Tibial nerve (tissue), 4 donors: ENCODE results near the gene IKBKE. TPM values are rescaled to one million over a fixed set of nuclear protein-coding genes. Genes with fewer than 3 reads are reported as not detected.
A peak's percentile ranks its signal among the peaks of the same experiment; 100 is the strongest.

Source experiments
- DNase-seq, 2 donors: peaks; one replicate each; pipeline ENCODE4 v3.0.0-alpha.2; 2019; ENCODE audit warnings: low spot score in 2 of 2
- H3K27ac ChIP-seq, 4 donors: fragments of 200-600 bp; sonication (generic) in 3 of 4; one replicate each; pipeline ENCODE4 v1.5.1; 2017 to 2019; ENCODE audit warnings: mild to moderate bottlenecking in 1 of 4
- H3K27me3 ChIP-seq, 2 donors: fragments of 200-600 bp; sonication (generic) in 1 of 2; one replicate each; pipeline versions ENCODE4 v1.5.1 to v1.6.0; 2017 to 2019
- H3K36me3 ChIP-seq, 3 donors: fragments of 200-600 bp; sonication (generic); one replicate each; pipeline ENCODE4 v1.5.1; 2018 to 2019
- H3K4me1 ChIP-seq, 4 donors: fragments of 200-600 bp; sonication (generic) in 3 of 4; one replicate each; pipeline ENCODE4 v1.5.1; 2017 to 2019
- H3K4me3 ChIP-seq, 4 donors: fragments of 200-600 bp; sonication (generic) in 3 of 4; one replicate each; pipeline ENCODE4 v1.5.1; 2017 to 2019; ENCODE audit warnings: mild to moderate bottlenecking in 1 of 4, moderate library complexity in 1 of 4
- H3K9me3 ChIP-seq, 4 donors: fragments of 200-600 bp; sonication (generic) in 3 of 4; one replicate each; pipeline ENCODE4 v1.5.1; 2017 to 2019
- CTCF ChIP-seq, 5 experiments: fragments of 200-600 bp in 3 of 5; fragments of 450-650 bp in 2 of 5; sonication (generic) in 3 of 5; IDR thresholded peaks; one replicate each; pipeline ENCODE4 v1.5.1; 2016 to 2019; ENCODE audit warnings: antibody characterized with exemption in 5 of 5, mild to moderate bottlenecking in 3 of 5, moderate library complexity in 2 of 5
- EP300 ChIP-seq, 2 donors: sonication (generic); formaldehyde crosslinking; IDR thresholded peaks; one replicate each; pipeline ENCODE4 v1.6.1; 2017; ENCODE audit warnings: antibody characterized with exemption in 2 of 2, mild to moderate bottlenecking in 1 of 2
- POLR2A ChIP-seq, 2 donors: fragments of 450-650 bp; IDR thresholded peaks; one replicate each; pipeline ENCODE4 v1.6.1; 2017; ENCODE audit warnings: antibody characterized with exemption in 2 of 2, mild to moderate bottlenecking in 2 of 2, moderate library complexity in 2 of 2
- WGBS, 2 donors: methylation state at CpG; one replicate each; pipeline ENCODE4 v1.1.5; 2018; 5-methylcytosine and 5-hydroxymethylcytosine counted together
- total RNA-seq, 4 donors: library from RNA; depleted of rRNA; stranded (reverse); fragments of >200 nt; gene quantifications; one replicate each; pipeline ENCODE4 v1.1.0, GENCODE V29; 2016

IKBKE gene
- total RNA-seq, 4 donors from 2014 or later = 1.5 to 18.0 (median 3.7) TPM

DNA sequence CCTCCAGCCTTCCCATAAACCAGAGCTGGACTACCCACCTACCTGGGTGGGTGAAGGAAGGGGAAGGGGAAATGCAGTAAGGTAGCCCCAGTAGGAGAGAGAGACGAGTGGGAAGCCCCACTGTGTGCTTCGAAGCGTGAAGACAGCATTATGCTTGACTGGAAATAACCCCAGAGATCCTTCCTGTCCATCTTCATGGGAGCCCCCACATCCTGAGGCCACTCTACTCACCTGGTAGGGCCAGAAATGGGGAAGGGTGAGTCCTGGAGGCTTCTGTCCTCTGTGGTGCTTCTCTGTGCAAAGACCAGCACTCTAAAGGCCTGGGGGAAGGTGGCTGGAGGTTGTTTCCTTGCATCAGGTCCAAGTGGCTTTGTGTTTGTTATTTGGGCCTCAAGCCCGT lies 27.1 kb downstream of the IKBKE start:
- TF ChIP-seq CTCF (IDR thresholded peaks at IDR 0.05) = no peak
- no peak for TF ChIP-seq EP300 (IDR thresholded peaks at IDR 0.05)
- TF ChIP-seq POLR2A (IDR thresholded peaks at IDR 0.05) = no peak
- peaks cover 0 to 43% (median 18%) of the 10 kb centered on the region in 4 donors for H3K4me1 ChIP-seq
- 64 to 68% methylated on average over 4 of the region's 4 CpGs for WGBS, 2 donors
- H3K27me3 ChIP-seq = no peaks in the 10 kb centered on the region
- H3K9me3 ChIP-seq = no peaks in the 10 kb centered on the region
- H3K27ac ChIP-seq = no peak overlapping the region
- H3K36me3 ChIP-seq = peaks cover 0 to 4% (median 0%) of the 10 kb centered on the region in 3 donors
- H3K4me3 ChIP-seq = no peak overlapping the region
- DNase-seq = no peak

DNA sequence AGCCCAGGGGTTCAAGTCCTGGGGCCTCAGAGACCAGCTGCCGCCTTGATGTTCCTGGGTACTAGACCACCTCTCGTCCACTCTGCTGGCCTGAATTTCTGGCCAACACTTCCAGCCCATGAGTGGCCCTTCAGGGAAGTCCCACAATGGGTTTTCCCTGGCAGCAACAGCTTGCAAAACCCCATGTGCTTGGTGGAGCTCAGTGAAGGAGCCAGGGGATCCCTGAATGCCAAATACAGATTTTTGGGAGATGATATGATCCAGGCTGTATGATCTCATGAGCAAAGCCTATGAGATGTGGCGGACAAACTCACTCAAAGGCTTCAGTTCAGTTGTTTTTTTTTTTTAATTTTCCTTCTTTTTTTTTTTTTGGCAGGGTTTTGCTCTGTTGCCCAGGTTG lies 27.5 kb downstream of the IKBKE start:
- Histone ChIP-seq H3K4me1 (peaks cover 0 to 46% (median 18%) of the 10 kb centered on the region in 4 donors), H3K9me3 (no peaks in the 10 kb centered on the region), H3K4me3 (no peak overlapping the region), H3K27me3 (no peaks in the 10 kb centered on the region), H3K36me3 (no peaks in the 10 kb centered on the region), H3K27ac (no peak overlapping the region)
- DNase-seq = no peak
- TF ChIP-seq POLR2A (IDR thresholded peaks at IDR 0.05) = no peak
- TF ChIP-seq CTCF (IDR thresholded peaks at IDR 0.05) = no peak
- no peak for TF ChIP-seq EP300 (IDR thresholded peaks at IDR 0.05)
- 90 to 91% methylated on average over 3 of the region's 3 CpGs for whole genome bisulfite sequencing, 2 donors

- WGBS, 2 donors = 71 to 90% methylated on average over 2 of the region's 2 CpGs
- peaks cover 0 to 50% (median 22%) of the 10 kb centered on the region in 4 donors for H3K4me1 ChIP-seq
- H3K27ac ChIP-seq = no peak overlapping the region
- no peak for DNase-seq
- H3K36me3 ChIP-seq = no peaks in the 10 kb centered on the region
- no peaks in the 10 kb centered on the region for H3K27me3 ChIP-seq
- no peak overlapping the region for H3K4me3 ChIP-seq
- no peaks in the 10 kb centered on the region for H3K9me3 ChIP-seq
- TF ChIP-seq POLR2A (IDR thresholded peaks at IDR 0.05) = no peak
- TF ChIP-seq EP300 (IDR thresholded peaks at IDR 0.05) = no peak
These were observed 28.4 kb downstream of the IKBKE start for GRCh38 chr1:206498685-206499084.

DNA sequence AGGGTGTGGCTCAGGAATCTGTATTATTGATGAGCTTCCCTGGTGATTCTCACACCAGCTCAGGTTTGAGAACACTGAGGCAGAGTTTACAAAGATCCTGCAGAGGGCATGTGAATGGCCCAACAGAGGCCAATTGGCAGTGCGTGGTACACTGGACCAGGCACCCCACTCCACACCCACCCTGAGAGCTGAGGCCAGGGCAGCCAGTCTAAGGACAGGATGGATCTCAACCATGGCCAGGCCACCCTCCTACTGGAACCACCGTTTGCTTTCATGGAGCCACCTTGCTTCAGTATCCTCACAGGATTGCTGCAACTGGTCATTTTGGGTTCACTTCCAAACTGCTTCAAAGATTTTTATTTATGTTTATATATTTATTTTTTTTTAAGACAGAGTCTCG lies 29.8 kb downstream of the IKBKE start:
- peaks cover 0 to 58% (median 18%) of the 10 kb centered on the region in 4 donors for H3K4me1 ChIP-seq
- WGBS, 2 donors = 83 to 90% methylated on average over 3 of the region's 3 CpGs
- H3K36me3 ChIP-seq = no peaks in the 10 kb centered on the region
- H3K9me3 ChIP-seq = no peaks in the 10 kb centered on the region
- H3K27ac ChIP-seq = no peak overlapping the region
- H3K27me3 ChIP-seq = no peaks in the 10 kb centered on the region
- no peak for DNase-seq
- no peak overlapping the region for H3K4me3 ChIP-seq
- TF ChIP-seq POLR2A (IDR thresholded peaks at IDR 0.05) = no peak
- no peak for TF ChIP-seq CTCF (IDR thresholded peaks at IDR 0.05)
- no peak for TF ChIP-seq EP300 (IDR thresholded peaks at IDR 0.05)

DNA sequence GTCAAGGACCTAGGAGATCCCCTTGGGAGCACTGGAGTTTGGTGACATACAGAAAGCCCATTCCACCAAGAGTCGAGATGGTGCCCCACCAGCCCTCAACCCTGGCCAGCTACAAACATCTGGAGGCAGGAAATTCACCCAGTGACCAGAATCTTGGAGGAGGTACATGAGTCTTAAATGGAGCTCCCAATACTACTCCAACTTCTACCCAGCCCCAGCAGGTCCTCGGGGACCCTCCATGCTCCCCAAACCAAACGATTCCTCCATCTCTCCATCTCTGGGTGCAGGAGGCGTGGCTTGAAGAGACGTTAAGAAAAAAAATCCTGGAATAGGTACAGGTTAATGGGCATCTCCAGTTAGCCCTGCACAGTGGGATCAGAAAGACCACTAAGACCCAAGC lies 31.6 kb downstream of the IKBKE start:
- peaks cover 0 to 55% (median 9%) of the 10 kb centered on the region in 4 donors for H3K4me1 ChIP-seq
- TF ChIP-seq CTCF (IDR thresholded peaks at IDR 0.05) = no peak
- no peak for TF ChIP-seq POLR2A (IDR thresholded peaks at IDR 0.05)
- no peak for TF ChIP-seq EP300 (IDR thresholded peaks at IDR 0.05)
- WGBS, 2 donors = 86 to 90% methylated on average over 5 of the region's 5 CpGs
- no peaks in the 10 kb centered on the region for H3K9me3 ChIP-seq
- no peak for DNase-seq
- H3K27me3 ChIP-seq = peaks cover 0 to 7% of the 10 kb centered on the region in 2 donors
- peak overlapping the region; percentile 25 to 85 (median 72) for H3K27ac ChIP-seq
- no peak overlapping the region for H3K4me3 ChIP-seq
- H3K36me3 ChIP-seq = no peaks in the 10 kb centered on the region

DNA sequence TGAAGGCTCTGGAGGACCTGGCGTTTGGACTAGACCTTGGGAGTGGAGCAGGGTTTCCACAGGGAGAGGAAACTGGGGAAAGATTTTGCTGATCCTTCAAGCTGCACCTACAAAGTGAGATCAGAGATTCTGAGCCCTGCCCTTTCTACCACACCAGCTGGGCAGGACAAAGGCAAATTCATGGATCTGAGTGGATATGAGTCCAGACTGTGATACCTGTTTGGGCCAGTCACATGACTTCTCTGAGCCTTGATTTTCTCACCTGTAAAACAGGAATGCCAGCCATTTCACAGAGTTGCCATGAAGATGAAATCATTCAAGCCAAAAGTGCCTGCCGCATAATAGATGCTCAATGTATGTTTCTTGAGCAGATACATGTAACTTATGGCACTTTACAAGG lies 32.1 kb downstream of the IKBKE start:
- Histone ChIP-seq H3K27ac (peak overlapping the region in 1 of 4 donors; percentile 83), H3K9me3 (no peaks in the 10 kb centered on the region), H3K27me3 (peaks cover 0 to 12% of the 10 kb centered on the region in 2 donors), H3K4me1 (peaks cover 0 to 56% (median 9%) of the 10 kb centered on the region in 4 donors), H3K36me3 (no peaks in the 10 kb centered on the region), H3K4me3 (no peak overlapping the region)
- WGBS, 2 donors = 81 to 84% methylated on average over 2 of the region's 2 CpGs
- no peak for DNase-seq
- TF ChIP-seq EP300 (IDR thresholded peaks at IDR 0.05) (no peak), CTCF (IDR thresholded peaks at IDR 0.05) (no peak), POLR2A (IDR thresholded peaks at IDR 0.05) (no peak)
